SK-N-SH (cell line): ENCODE data around the gene CLPTM1L. TPM values are rescaled to one million over a fixed set of nuclear protein-coding genes. Genes with fewer than 3 reads are reported as not detected.

Experiments
- CTCF ChIA-PET: fragments of 300-600, 350-600 bp; formaldehyde crosslinking; extraction: SDS; loops from one replicate; lab custom pipeline; 2021; lab: Yijun Ruan, JAX
- POLR2A ChIA-PET: fragments of 350-600 bp; sonication (Branson Sonifier 250); formaldehyde crosslinking; extraction: SDS; loops from one replicate; lab custom pipeline; 2020; ENCODE audit warnings: antibody characterized with exemption, inconsistent platforms; lab: Yijun Ruan, JAX
- DNase-seq: peaks from one replicate; pipeline ENCODE4 v3.0.0; 2012
- H2AFZ ChIP-seq: fragments of 200-600 bp; sonication (generic); 2 replicates; pipeline ENCODE4 v1.8.1; 2016; ENCODE audit warnings: antibody characterized with exemption, mild to moderate bottlenecking, low read depth
- H3F3A ChIP-seq: fragments of 200-600 bp; sonication (generic); replicated peaks from 2 replicates; pipeline ENCODE3; 2016; ENCODE audit warnings: antibody characterized with exemption, mild to moderate bottlenecking; ENCODE audit not compliant: insufficient read depth
- H3K27ac ChIP-seq, 2 experiments: fragments of 200-500 bp in 1 of 2; fragments of 200-600 bp in 1 of 2; sonication (Bioruptor generic) in 1 of 2; sonication (generic), shearing (Covaris generic) in 1 of 2; 2 replicates each; pipeline versions ENCODE4 v1.5.1 to v1.6.1; 2014 to 2016; ENCODE audit warnings: low read depth in 2 of 2, inconsistent platforms in 1 of 2, low read length in 1 of 2, mild to moderate bottlenecking in 1 of 2, mixed read lengths in 1 of 2
- H3K27me3 ChIP-seq: fragments of 200-600 bp; sonication (generic), shearing (Covaris generic); 2 replicates; pipeline ENCODE4 v1.6.1; 2016; ENCODE audit warnings: mixed run types; ENCODE audit not compliant: insufficient read depth
- H3K36me3 ChIP-seq, 2 experiments: fragments of 200-500 bp in 1 of 2; fragments of 200-600 bp in 1 of 2; sonication (Bioruptor generic) in 1 of 2; sonication (generic) in 1 of 2; replicated peaks in 1 of 2; 2 replicates each; pipeline versions ENCODE3 to v1.5.1; 2014 to 2016; ENCODE audit warnings: low read length in 1 of 2, mild to moderate bottlenecking in 1 of 2; ENCODE audit not compliant: insufficient read depth in 2 of 2, control insufficient read depth in 1 of 2
- H3K4me1 ChIP-seq, 2 experiments: fragments of 200-500 bp in 1 of 2; fragments of 200-600 bp in 1 of 2; sonication (Bioruptor generic) in 1 of 2; sonication (generic), shearing (Covaris generic) in 1 of 2; 2 replicates each; pipeline versions ENCODE4 v1.5.1 to v1.6.1; 2014 to 2016; ENCODE audit warnings: low read depth in 1 of 2, low read length in 1 of 2, mixed run types in 1 of 2; ENCODE audit not compliant: insufficient read depth in 2 of 2, control insufficient read depth in 1 of 2
- H3K4me2 ChIP-seq: fragments of 200-600 bp; sonication (generic), shearing (Covaris generic); 2 replicates; pipeline ENCODE4 v1.6.1; 2017; ENCODE audit warnings: mixed run types
- H3K4me3 ChIP-seq, 2 experiments: fragments of 200-500 bp in 1 of 2; fragments of 200-600 bp in 1 of 2; sonication (Bioruptor generic) in 1 of 2; sonication (generic), shearing (Covaris generic) in 1 of 2; 2 replicates each; pipeline versions ENCODE4 v1.5.1 to v1.8.1; 2014 to 2016; ENCODE audit warnings: low read depth in 2 of 2, inconsistent platforms in 1 of 2, low read length in 1 of 2, mild to moderate bottlenecking in 1 of 2, mixed read lengths in 1 of 2, moderate library complexity in 1 of 2
- H3K79me2 ChIP-seq: fragments of 200-600 bp; sonication (generic); 2 replicates; pipeline ENCODE4 v1.8.1; 2017; ENCODE audit warnings: mild to moderate bottlenecking; ENCODE audit not compliant: insufficient read depth
- H3K9ac ChIP-seq: fragments of 200-600 bp; sonication (generic); 2 replicates; pipeline ENCODE4 v1.6.1; 2017; ENCODE audit warnings: mixed run types
- H3K9me2 ChIP-seq: fragments of 200-600 bp; sonication (generic); 2 replicates; pipeline ENCODE4 v1.6.1; 2017; ENCODE audit warnings: mixed run types
- H3K9me3 ChIP-seq: fragments of 200-600 bp; sonication (generic); 2 replicates; pipeline ENCODE4 v1.6.1; 2017; ENCODE audit warnings: mixed run types, mild to moderate bottlenecking, moderate library complexity
- H4K20me1 ChIP-seq: fragments of 200-600 bp; sonication (generic); 2 replicates; pipeline ENCODE4 v1.6.1; 2017; ENCODE audit warnings: mild to moderate bottlenecking, mixed run types; ENCODE audit not compliant: insufficient read depth
- ELF1 ChIP-seq: IDR thresholded peaks from 2 replicates; pipeline ENCODE4 v1.4.0; 2012
- GABPA ChIP-seq: IDR thresholded peaks from 2 replicates; pipeline ENCODE4 v1.4.0; 2012; ENCODE audit warnings: low read depth, mild to moderate bottlenecking
- MEF2A ChIP-seq: IDR thresholded peaks from 2 replicates; pipeline ENCODE4 v1.4.0; 2012; ENCODE audit warnings: low read depth, borderline replicate concordance
- NRF1 ChIP-seq: IDR thresholded peaks from 2 replicates; pipeline ENCODE4 v1.6.1; 2012; ENCODE audit warnings: low read depth, mild to moderate bottlenecking, low read length
- POLR2AphosphoS5 ChIP-seq: IDR thresholded peaks from 2 replicates; pipeline ENCODE4 v1.6.1; 2012; ENCODE audit warnings: low read depth, low read length
- RAD21 ChIP-seq: IDR thresholded peaks from 2 replicates; pipeline ENCODE4 v1.6.1; 2012; ENCODE audit warnings: mild to moderate bottlenecking, low read length
- RCOR1 ChIP-seq: fragments of 150-350 bp; IDR thresholded peaks from 2 replicates; pipeline ENCODE4 v1.6.1; 2017; ENCODE audit warnings: antibody characterized with exemption, low read length
- RFX5 ChIP-seq: IDR thresholded peaks from 2 replicates; pipeline ENCODE4 v1.6.1; 2012; ENCODE audit warnings: mild to moderate bottlenecking, improper control_type of control experiment, low read length
- RXRA ChIP-seq: IDR thresholded peaks from 2 replicates; pipeline ENCODE4 v1.4.0; 2012; ENCODE audit warnings: low read depth, mild to moderate bottlenecking, borderline replicate concordance
- SMC3 ChIP-seq: IDR thresholded peaks from 2 replicates; pipeline ENCODE4 v1.6.1; 2012; ENCODE audit warnings: low read depth, low read length, improper control_type of control experiment
- TCF12 ChIP-seq: IDR thresholded peaks from 2 replicates; pipeline ENCODE4 v1.4.0; 2012
- USF1 ChIP-seq: IDR thresholded peaks from 2 replicates; pipeline ENCODE4 v1.4.0; 2012; ENCODE audit warnings: low read depth, borderline replicate concordance
- YY1 ChIP-seq: IDR thresholded peaks from 2 replicates; pipeline ENCODE4 v1.4.0; 2012; ENCODE audit warnings: low read depth, mild to moderate bottlenecking
- ZBTB33 ChIP-seq: IDR thresholded peaks from 2 replicates; pipeline ENCODE4 v1.4.0; 2012; ENCODE audit warnings: low read depth, borderline replicate concordance
- WGBS: methylation state at CpG from one replicate; pipeline ENCODE4 v1.1.6; 2017; ENCODE audit warnings: low lambda C conversion rate; 5-methylcytosine and 5-hydroxymethylcytosine counted together
- polyA plus RNA-seq, 3 experiments: library from polyadenylated mRNA; depleted of rRNA; stranded (reverse); fragments of >200 nt; gene quantifications; 2 replicates each; pipeline ENCODE4 v1.2.3, GENCODE V29; 2012
- TF ChIP-seq, protein P1 (sequence below): fragments of 200-600 bp; sonication (generic); IDR thresholded peaks from 2 replicates; pipeline ENCODE4 v1.6.1; 2017; ENCODE audit warnings: antibody characterized with exemption, mild to moderate bottlenecking, moderate library complexity
- TF ChIP-seq, protein P2 (sequence below): IDR thresholded peaks from 2 replicates; pipeline ENCODE4 v1.6.1; 2012; ENCODE audit warnings: mild to moderate bottlenecking, low read depth, low read length, moderate library complexity
- TF ChIP-seq, protein P3 (sequence below): IDR thresholded peaks from 2 replicates; pipeline ENCODE4; 2012
- TF ChIP-seq, protein P4 (sequence below): fragments of 150-350 bp; IDR thresholded peaks from 2 replicates; pipeline ENCODE4 v1.6.1; 2017; ENCODE audit warnings: antibody characterized with exemption, low read length, low read depth, borderline replicate concordance
- TF ChIP-seq, protein P5 (sequence below): fragments of 150-350 bp; IDR thresholded peaks from 2 replicates; pipeline ENCODE4 v1.6.1; 2016; ENCODE audit warnings: mild to moderate bottlenecking, low read depth, low read length

Gene CLPTM1L
- polyA plus RNA-seq, 1 of the 3 experiments (the other 2 are of a cell fraction): 202 TPM

GRCh38 chr5:1378866-1379659, 34.2 kb upstream of the CLPTM1L start (continued):
- TF ChIP-seq, protein P1, sequence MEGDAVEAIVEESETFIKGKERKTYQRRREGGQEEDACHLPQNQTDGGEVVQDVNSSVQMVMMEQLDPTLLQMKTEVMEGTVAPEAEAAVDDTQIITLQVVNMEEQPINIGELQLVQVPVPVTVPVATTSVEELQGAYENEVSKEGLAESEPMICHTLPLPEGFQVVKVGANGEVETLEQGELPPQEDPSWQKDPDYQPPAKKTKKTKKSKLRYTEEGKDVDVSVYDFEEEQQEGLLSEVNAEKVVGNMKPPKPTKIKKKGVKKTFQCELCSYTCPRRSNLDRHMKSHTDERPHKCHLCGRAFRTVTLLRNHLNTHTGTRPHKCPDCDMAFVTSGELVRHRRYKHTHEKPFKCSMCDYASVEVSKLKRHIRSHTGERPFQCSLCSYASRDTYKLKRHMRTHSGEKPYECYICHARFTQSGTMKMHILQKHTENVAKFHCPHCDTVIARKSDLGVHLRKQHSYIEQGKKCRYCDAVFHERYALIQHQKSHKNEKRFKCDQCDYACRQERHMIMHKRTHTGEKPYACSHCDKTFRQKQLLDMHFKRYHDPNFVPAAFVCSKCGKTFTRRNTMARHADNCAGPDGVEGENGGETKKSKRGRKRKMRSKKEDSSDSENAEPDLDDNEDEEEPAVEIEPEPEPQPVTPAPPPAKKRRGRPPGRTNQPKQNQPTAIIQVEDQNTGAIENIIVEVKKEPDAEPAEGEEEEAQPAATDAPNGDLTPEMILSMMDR: no peak
- TF ChIP-seq GABPA (no peak), RXRA (no peak), RFX5 (no peak)
- TF ChIP-seq, protein P2, sequence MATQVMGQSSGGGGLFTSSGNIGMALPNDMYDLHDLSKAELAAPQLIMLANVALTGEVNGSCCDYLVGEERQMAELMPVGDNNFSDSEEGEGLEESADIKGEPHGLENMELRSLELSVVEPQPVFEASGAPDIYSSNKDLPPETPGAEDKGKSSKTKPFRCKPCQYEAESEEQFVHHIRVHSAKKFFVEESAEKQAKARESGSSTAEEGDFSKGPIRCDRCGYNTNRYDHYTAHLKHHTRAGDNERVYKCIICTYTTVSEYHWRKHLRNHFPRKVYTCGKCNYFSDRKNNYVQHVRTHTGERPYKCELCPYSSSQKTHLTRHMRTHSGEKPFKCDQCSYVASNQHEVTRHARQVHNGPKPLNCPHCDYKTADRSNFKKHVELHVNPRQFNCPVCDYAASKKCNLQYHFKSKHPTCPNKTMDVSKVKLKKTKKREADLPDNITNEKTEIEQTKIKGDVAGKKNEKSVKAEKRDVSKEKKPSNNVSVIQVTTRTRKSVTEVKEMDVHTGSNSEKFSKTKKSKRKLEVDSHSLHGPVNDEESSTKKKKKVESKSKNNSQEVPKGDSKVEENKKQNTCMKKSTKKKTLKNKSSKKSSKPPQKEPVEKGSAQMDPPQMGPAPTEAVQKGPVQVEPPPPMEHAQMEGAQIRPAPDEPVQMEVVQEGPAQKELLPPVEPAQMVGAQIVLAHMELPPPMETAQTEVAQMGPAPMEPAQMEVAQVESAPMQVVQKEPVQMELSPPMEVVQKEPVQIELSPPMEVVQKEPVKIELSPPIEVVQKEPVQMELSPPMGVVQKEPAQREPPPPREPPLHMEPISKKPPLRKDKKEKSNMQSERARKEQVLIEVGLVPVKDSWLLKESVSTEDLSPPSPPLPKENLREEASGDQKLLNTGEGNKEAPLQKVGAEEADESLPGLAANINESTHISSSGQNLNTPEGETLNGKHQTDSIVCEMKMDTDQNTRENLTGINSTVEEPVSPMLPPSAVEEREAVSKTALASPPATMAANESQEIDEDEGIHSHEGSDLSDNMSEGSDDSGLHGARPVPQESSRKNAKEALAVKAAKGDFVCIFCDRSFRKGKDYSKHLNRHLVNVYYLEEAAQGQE: no peak
- TF ChIP-seq, all 33 proteins: peak for 0

DNA sequence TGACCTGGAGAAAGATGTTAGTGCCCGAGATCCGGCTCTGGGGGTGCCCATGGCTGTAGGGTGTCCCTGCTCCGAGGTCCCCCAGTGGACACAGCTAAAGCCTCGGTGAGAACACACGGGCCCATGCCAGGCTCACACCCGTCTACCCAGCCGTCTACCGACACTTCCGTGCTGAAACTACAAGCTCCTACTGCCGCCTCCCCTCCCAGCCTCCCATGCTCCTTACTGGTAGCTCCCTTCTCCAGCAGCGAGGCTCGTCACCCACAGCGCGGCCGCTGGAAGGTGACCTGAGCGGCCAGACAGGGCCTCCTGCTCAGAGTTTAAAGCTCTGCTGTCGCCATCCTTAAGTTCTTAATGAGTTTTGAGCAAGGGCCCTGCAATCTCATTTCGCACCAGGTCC, 33.2 kb upstream of the CLPTM1L start:
- DNase-seq: no peak
- H3K27ac ChIP-seq: no peak overlapping the region
- no peaks in the 10 kb centered on the region for H3K36me3 ChIP-seq
- H3K9me3 ChIP-seq: no peaks in the 10 kb centered on the region
- no peak overlapping the region for H2AFZ ChIP-seq
- 81% methylated on average over 10 of the region's 18 CpGs for WGBS
- TF ChIP-seq NRF1 (no peak), GABPA (no peak), POLR2AphosphoS5 (no peak), RAD21 (no peak), SMC3 (no peak), ZBTB33 (no peak), RFX5 (no peak), USF1 (no peak), YY1 (no peak), ELF1 (no peak), MEF2A (no peak), TCF12 (no peak), RCOR1 (no peak)
- TF ChIP-seq, protein P3, sequence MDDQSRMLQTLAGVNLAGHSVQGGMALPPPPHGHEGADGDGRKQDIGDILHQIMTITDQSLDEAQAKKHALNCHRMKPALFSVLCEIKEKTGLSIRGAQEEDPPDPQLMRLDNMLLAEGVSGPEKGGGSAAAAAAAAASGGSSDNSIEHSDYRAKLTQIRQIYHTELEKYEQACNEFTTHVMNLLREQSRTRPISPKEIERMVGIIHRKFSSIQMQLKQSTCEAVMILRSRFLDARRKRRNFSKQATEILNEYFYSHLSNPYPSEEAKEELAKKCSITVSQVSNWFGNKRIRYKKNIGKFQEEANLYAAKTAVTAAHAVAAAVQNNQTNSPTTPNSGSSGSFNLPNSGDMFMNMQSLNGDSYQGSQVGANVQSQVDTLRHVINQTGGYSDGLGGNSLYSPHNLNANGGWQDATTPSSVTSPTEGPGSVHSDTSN: no peak
- TF ChIP-seq, protein P4, sequence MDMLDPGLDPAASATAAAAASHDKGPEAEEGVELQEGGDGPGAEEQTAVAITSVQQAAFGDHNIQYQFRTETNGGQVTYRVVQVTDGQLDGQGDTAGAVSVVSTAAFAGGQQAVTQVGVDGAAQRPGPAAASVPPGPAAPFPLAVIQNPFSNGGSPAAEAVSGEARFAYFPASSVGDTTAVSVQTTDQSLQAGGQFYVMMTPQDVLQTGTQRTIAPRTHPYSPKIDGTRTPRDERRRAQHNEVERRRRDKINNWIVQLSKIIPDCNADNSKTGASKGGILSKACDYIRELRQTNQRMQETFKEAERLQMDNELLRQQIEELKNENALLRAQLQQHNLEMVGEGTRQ: no peak
- TF ChIP-seq, protein P5, sequence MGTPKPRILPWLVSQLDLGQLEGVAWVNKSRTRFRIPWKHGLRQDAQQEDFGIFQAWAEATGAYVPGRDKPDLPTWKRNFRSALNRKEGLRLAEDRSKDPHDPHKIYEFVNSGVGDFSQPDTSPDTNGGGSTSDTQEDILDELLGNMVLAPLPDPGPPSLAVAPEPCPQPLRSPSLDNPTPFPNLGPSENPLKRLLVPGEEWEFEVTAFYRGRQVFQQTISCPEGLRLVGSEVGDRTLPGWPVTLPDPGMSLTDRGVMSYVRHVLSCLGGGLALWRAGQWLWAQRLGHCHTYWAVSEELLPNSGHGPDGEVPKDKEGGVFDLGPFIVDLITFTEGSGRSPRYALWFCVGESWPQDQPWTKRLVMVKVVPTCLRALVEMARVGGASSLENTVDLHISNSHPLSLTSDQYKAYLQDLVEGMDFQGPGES: no peak
- H3K9ac ChIP-seq: no peak overlapping the region
- no peaks in the 10 kb centered on the region for H3K79me2 ChIP-seq
- H3K27me3 ChIP-seq: peaks cover 35% of the 10 kb centered on the region; the same call in 1 of the 2 replicates
- POLR2A ChIA-PET: no interaction called here
- H3K4me1 ChIP-seq: no peaks in the 10 kb centered on the region; a peak in 1 of 4 replicates
- H3K4me2 ChIP-seq: no peak overlapping the region
- no peaks in the 10 kb centered on the region for H4K20me1 ChIP-seq
- H3F3A ChIP-seq: no peaks in the 10 kb centered on the region
- no peak overlapping the region for H3K4me3 ChIP-seq
- no peaks in the 10 kb centered on the region for H3K9me2 ChIP-seq
- CTCF ChIA-PET: no interaction called here
